Measurements from ENCODE around the gene PCYT2. TPM values are rescaled to one million over a fixed set of nuclear protein-coding genes. Genes with fewer than 3 reads are reported as not detected.

PCYT2 gene
- total RNA-seq, 1 experiment from 2014 or later = 31.4 TPM

DNA sequence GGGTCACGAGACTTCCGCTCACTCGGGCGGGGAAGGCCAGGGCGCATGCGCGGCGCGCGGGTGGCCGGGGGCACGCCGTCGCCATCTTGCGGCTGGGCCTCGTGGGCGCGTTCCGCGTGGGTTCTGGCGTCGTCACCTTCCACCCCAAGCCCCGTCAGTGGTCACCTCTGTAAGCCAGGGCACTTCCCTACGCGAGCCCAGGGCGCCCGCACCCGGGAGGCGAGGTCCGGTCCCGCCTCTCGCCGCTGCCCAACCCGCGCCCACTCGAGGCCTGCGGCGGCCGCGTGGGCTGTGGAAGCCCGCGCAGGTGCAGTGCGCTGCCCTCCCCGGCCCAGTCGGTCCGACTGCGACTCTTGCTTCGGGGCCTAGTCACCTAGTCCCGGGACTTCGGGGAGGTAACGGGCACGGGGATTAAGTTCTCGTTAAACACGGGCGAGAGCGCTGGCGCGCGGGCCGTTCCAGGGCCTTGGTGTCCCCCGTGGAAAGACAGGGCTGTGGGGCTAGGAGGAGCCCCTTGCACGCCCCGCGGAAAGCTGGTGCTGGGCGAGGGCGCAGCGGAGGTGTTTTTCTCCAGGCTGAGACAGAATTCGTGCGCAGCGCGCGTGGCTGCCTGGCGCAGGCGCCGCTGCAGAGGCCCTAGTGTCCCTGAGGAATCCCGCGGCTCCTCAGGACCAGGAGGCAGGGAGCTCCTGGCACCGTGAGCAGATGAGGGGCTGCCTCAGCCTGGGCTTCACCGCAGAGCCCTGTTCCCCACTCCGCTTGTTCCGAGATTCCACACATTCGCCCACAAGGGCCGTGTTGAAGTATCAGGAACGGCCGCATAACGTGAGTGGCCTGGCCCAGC is 39.6 kb downstream of the PCYT2 start (continued):
- peak; percentile 76; the same call in 1 of the 2 replicates for TF ChIP-seq IRF1 (CRISPR knock-in tag; IDR thresholded peaks at IDR 0.05)
- TF ChIP-seq MAX (CRISPR knock-in tag; IDR thresholded peaks at IDR 0.05) = peak; percentile 97
- no peak; the same call in none of the 2 replicates for TF ChIP-seq EMX1 (CRISPR knock-in tag; IDR thresholded peaks at IDR 0.05)
- TF ChIP-seq, protein P1, sequence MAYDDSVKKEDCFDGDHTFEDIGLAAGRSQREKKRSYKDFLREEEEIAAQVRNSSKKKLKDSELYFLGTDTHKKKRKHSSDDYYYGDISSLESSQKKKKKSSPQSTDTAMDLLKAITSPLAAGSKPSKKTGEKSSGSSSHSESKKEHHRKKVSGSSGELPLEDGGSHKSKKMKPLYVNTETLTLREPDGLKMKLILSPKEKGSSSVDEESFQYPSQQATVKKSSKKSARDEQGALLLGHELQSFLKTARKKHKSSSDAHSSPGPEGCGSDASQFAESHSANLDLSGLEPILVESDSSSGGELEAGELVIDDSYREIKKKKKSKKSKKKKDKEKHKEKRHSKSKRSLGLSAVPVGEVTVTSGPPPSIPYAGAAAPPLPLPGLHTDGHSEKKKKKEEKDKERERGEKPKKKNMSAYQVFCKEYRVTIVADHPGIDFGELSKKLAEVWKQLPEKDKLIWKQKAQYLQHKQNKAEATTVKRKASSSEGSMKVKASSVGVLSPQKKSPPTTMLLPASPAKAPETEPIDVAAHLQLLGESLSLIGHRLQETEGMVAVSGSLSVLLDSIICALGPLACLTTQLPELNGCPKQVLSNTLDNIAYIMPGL (CRISPR knock-in tag; IDR thresholded peaks at IDR 0.05) = peak; percentile 90
- peak; percentile 65 for TF ChIP-seq CREM (CRISPR knock-in tag; IDR thresholded peaks at IDR 0.05)
- TF ChIP-seq KAT7 (CRISPR knock-in tag; IDR thresholded peaks at IDR 0.05; ENCODE audit: borderline replicate concordance) = peak; percentile 69; the same call in 1 of the 2 replicates
- peak; percentile 65 for TF ChIP-seq ETV6 (CRISPR knock-in tag; IDR thresholded peaks at IDR 0.05)
- peak; percentile 84 for TF ChIP-seq SMAD4 (CRISPR knock-in tag; IDR thresholded peaks at IDR 0.05)
- TF ChIP-seq ZNF317 (CRISPR knock-in tag; IDR thresholded peaks at IDR 0.05; ENCODE audit: borderline replicate concordance, low read depth) = no peak
- peak; percentile 76; the same call in 1 of the 2 replicates for TF ChIP-seq ZNF232 (CRISPR knock-in tag; IDR thresholded peaks at IDR 0.05)
- TF ChIP-seq RELA (CRISPR knock-in tag; IDR thresholded peaks at IDR 0.05; ENCODE audit: borderline replicate concordance) = peak; percentile 91; the same call in 1 of the 2 replicates
- TF ChIP-seq E2F5 (CRISPR knock-in tag; IDR thresholded peaks at IDR 0.05) = no peak; the same call in 1 of the 2 replicates
- peak; percentile 81 for TF ChIP-seq FOXK1 (CRISPR knock-in tag; IDR thresholded peaks at IDR 0.05)
- peak; percentile 68; the same call in 1 of the 2 replicates for TF ChIP-seq E2F1 (CRISPR knock-in tag; IDR thresholded peaks at IDR 0.05)
- TF ChIP-seq, protein P2, sequence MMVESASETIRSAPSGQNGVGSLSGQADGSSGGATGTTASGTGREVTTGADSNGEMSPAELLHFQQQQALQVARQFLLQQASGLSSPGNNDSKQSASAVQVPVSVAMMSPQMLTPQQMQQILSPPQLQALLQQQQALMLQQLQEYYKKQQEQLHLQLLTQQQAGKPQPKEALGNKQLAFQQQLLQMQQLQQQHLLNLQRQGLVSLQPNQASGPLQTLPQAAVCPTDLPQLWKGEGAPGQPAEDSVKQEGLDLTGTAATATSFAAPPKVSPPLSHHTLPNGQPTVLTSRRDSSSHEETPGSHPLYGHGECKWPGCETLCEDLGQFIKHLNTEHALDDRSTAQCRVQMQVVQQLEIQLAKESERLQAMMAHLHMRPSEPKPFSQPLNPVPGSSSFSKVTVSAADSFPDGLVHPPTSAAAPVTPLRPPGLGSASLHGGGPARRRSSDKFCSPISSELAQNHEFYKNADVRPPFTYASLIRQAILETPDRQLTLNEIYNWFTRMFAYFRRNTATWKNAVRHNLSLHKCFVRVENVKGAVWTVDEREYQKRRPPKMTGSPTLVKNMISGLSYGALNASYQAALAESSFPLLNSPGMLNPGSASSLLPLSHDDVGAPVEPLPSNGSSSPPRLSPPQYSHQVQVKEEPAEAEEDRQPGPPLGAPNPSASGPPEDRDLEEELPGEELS (CRISPR knock-in tag; IDR thresholded peaks at IDR 0.05) = peak; percentile 89; the same call in 1 of the 2 replicates
- TF ChIP-seq, protein P3, sequence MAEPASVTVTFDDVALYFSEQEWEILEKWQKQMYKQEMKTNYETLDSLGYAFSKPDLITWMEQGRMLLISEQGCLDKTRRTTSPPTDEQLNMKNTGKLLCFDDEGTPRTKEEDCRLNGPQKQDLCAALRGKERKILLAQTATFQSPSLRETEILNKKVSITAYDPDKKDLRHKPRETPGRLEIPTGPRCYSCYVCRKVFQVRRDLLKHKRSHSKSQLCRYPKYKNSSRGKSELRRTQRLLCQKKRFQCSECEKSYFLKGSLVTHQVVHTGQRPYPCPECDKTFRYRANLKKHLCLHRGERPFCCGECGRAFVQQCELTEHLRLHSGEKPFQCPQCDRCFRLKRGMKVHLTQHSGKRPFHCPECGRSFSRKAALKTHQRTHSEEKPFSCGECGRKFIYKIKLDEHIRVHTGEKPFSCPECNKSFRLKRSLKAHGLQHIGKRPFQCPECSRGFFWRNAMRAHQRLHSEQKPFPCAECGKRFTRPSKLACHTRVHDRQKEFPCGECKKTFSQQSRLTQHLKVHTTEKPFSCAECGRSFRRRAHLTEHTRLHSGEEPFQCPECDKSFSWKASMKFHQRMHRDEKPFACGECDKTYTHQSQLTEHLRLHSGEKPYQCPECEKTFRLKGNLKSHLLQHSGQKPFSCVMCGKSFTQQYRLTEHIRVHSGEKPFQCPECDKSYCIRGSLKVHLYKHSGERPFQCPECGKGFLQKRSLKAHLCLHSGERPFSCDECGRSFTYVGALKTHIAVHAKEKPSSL (CRISPR knock-in tag; conservative IDR thresholded peaks at IDR 0.05) = no peak
- peak; percentile 83; the same call in 1 of the 2 replicates for TF ChIP-seq PREB (CRISPR knock-in tag; IDR thresholded peaks at IDR 0.05; ENCODE audit: borderline replicate concordance)
- TF ChIP-seq, protein P4, sequence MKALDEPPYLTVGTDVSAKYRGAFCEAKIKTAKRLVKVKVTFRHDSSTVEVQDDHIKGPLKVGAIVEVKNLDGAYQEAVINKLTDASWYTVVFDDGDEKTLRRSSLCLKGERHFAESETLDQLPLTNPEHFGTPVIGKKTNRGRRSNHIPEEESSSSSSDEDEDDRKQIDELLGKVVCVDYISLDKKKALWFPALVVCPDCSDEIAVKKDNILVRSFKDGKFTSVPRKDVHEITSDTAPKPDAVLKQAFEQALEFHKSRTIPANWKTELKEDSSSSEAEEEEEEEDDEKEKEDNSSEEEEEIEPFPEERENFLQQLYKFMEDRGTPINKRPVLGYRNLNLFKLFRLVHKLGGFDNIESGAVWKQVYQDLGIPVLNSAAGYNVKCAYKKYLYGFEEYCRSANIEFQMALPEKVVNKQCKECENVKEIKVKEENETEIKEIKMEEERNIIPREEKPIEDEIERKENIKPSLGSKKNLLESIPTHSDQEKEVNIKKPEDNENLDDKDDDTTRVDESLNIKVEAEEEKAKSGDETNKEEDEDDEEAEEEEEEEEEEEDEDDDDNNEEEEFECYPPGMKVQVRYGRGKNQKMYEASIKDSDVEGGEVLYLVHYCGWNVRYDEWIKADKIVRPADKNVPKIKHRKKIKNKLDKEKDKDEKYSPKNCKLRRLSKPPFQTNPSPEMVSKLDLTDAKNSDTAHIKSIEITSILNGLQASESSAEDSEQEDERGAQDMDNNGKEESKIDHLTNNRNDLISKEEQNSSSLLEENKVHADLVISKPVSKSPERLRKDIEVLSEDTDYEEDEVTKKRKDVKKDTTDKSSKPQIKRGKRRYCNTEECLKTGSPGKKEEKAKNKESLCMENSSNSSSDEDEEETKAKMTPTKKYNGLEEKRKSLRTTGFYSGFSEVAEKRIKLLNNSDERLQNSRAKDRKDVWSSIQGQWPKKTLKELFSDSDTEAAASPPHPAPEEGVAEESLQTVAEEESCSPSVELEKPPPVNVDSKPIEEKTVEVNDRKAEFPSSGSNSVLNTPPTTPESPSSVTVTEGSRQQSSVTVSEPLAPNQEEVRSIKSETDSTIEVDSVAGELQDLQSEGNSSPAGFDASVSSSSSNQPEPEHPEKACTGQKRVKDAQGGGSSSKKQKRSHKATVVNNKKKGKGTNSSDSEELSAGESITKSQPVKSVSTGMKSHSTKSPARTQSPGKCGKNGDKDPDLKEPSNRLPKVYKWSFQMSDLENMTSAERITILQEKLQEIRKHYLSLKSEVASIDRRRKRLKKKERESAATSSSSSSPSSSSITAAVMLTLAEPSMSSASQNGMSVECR (CRISPR knock-in tag; IDR thresholded peaks at IDR 0.05; ENCODE audit: borderline replicate concordance) = peak; percentile 74
- peak; percentile 78 for TF ChIP-seq TEAD4 (CRISPR knock-in tag; IDR thresholded peaks at IDR 0.05)
- TF ChIP-seq, protein P5, sequence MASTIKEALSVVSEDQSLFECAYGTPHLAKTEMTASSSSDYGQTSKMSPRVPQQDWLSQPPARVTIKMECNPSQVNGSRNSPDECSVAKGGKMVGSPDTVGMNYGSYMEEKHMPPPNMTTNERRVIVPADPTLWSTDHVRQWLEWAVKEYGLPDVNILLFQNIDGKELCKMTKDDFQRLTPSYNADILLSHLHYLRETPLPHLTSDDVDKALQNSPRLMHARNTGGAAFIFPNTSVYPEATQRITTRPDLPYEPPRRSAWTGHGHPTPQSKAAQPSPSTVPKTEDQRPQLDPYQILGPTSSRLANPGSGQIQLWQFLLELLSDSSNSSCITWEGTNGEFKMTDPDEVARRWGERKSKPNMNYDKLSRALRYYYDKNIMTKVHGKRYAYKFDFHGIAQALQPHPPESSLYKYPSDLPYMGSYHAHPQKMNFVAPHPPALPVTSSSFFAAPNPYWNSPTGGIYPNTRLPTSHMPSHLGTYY (CRISPR knock-in tag; IDR thresholded peaks at IDR 0.05) = 0 out of 2 replicates have a peak, but pooled peaks have one; percentile 33
